Lower leg skin (tissue), 3 donors: Measurements from ENCODE around the gene MRPS17.

Source experiments
- POLR2A ChIP-seq, 2 donors: fragments of 450-650 bp; IDR thresholded peaks; one replicate each; pipeline ENCODE4 v1.6.1; 2016 to 2017; ENCODE audit warnings: antibody characterized with exemption in 2 of 2, mild to moderate bottlenecking in 1 of 2, moderate library complexity in 1 of 2
- TF ChIP-seq, protein P1 (sequence below), 3 donors: fragments of 450-650 bp; IDR thresholded peaks; one replicate each; pipeline ENCODE4 v1.5.1; 2016; ENCODE audit warnings: antibody characterized with exemption in 3 of 3, mild to moderate bottlenecking in 3 of 3, moderate library complexity in 2 of 3

DNA sequence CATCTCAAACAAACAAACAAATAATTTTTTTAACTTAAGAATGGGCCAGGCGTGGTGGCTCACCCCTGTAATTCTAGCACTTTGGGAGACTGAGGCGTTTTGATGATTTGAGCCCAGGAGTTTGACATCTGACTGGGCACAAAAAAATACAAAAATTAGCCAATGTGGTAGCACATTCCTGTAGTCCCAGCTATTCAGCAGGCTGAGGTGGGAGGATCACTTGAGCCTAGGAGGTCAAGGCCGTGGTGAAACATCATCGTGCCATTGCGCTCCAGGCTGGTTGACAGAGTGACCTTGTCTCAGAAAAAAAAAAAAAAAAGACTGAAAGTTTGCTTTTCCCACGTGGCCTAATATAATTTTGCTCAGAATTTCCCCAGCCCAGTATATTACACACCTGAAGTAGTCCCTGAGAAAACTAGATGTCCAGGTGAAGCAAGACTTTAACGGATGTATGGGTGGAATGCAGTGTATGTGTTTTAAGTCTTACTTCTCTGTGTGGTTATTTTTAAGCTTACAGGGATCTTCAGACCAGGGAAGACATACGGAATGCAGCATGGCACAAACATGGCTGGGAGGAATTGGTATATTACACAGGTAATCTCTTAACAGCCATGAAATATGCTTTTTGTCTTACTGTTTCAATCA, 45.3 kb downstream of the MRPS17 start:
- TF ChIP-seq, protein P1, sequence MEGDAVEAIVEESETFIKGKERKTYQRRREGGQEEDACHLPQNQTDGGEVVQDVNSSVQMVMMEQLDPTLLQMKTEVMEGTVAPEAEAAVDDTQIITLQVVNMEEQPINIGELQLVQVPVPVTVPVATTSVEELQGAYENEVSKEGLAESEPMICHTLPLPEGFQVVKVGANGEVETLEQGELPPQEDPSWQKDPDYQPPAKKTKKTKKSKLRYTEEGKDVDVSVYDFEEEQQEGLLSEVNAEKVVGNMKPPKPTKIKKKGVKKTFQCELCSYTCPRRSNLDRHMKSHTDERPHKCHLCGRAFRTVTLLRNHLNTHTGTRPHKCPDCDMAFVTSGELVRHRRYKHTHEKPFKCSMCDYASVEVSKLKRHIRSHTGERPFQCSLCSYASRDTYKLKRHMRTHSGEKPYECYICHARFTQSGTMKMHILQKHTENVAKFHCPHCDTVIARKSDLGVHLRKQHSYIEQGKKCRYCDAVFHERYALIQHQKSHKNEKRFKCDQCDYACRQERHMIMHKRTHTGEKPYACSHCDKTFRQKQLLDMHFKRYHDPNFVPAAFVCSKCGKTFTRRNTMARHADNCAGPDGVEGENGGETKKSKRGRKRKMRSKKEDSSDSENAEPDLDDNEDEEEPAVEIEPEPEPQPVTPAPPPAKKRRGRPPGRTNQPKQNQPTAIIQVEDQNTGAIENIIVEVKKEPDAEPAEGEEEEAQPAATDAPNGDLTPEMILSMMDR (IDR thresholded peaks at IDR 0.05): no peak
- no peak for TF ChIP-seq POLR2A (IDR thresholded peaks at IDR 0.05)
